IPS-15b (cell line): ENCODE data around the gene SLC2A6.

Experiments used
- H3K27me3 ChIP-seq: one replicate; pipeline ENCODE4 v1.6.1; 2013; ENCODE audit warnings: low read length; ENCODE audit not compliant: control insufficient read depth, insufficient read depth
- H3K36me3 ChIP-seq: one replicate; pipeline ENCODE4 v1.6.1; 2013; ENCODE audit warnings: low read length; ENCODE audit not compliant: control insufficient read depth, insufficient read depth
- H3K4me1 ChIP-seq: one replicate; pipeline ENCODE4 v1.6.1; 2013; ENCODE audit warnings: mild to moderate bottlenecking, low read length; ENCODE audit not compliant: control insufficient read depth, insufficient read depth
- H3K4me3 ChIP-seq: one replicate; pipeline ENCODE4 v1.5.1; 2013; ENCODE audit warnings: low read depth, low read length
- H3K9ac ChIP-seq: one replicate; pipeline ENCODE4 v1.6.1; 2013; ENCODE audit warnings: low read depth, mild to moderate bottlenecking, low read length
- H3K9me3 ChIP-seq: one replicate; pipeline ENCODE4 v1.6.1; 2013; ENCODE audit warnings: mild to moderate bottlenecking, low read length; ENCODE audit not compliant: control insufficient read depth, insufficient read depth

The SLC2A6 gene

DNA sequence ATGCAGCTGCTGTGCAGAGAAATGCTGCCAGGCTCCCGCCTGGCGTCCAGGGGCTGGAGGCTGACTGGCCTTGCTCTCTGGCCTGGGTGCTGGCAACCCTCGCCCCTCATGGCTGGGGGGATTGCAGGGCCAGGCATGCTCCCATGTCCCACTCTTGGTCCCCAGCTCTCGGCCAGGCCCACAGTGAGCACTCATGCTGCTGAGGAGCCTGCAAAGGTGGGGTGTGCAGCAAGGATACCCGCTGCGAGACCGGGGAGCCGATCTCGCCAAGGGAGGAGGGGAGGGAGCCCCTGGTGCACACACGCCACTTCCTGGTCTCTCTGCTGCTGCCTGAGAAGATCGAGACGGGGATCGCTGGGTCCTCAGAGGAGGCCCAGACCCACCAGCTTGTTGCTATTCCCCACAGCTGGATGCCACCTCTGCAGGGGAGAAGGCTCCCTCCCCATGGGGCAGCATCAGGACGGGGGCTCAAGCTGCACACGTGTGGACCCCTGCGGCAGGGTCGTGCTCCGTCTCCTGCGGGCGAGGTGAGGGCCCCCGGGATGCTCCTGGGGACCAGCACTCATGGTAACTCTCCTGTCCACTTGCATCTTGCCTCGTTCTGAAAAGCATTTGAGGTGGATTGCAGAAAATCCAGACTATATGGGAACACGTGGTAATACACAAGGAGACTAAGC is 33.5 kb downstream of the SLC2A6 start:
- peaks cover 5% of the 10 kb centered on the region for H3K36me3 ChIP-seq
- H3K27me3 ChIP-seq, result no peaks in the 10 kb centered on the region
- no peaks in the 10 kb centered on the region for H3K9me3 ChIP-seq
- H3K4me1 ChIP-seq, result no peaks in the 10 kb centered on the region
- H3K9ac ChIP-seq, result no peak overlapping the region
- H3K4me3 ChIP-seq, result no peak overlapping the region

- no peak overlapping the region for H3K9ac ChIP-seq
- H3K9me3 ChIP-seq, result no peaks in the 10 kb centered on the region
- H3K36me3 ChIP-seq, result peaks cover 5% of the 10 kb centered on the region
- H3K4me1 ChIP-seq, result no peaks in the 10 kb centered on the region
- H3K4me3 ChIP-seq, result no peak overlapping the region
- H3K27me3 ChIP-seq, result no peaks in the 10 kb centered on the region
Observed at GRCh38 chr9:133443982-133444381, 34.9 kb downstream of the SLC2A6 start.

- H3K27me3 ChIP-seq, result no peaks in the 10 kb centered on the region
- H3K4me3 ChIP-seq, result no peak overlapping the region
- no peaks in the 10 kb centered on the region for H3K4me1 ChIP-seq
- peaks cover 5% of the 10 kb centered on the region for H3K36me3 ChIP-seq
- no peak overlapping the region for H3K9ac ChIP-seq
- H3K9me3 ChIP-seq, result no peaks in the 10 kb centered on the region
Observed at GRCh38 chr9:133443248-133443647, 35.7 kb downstream of the SLC2A6 start.

DNA sequence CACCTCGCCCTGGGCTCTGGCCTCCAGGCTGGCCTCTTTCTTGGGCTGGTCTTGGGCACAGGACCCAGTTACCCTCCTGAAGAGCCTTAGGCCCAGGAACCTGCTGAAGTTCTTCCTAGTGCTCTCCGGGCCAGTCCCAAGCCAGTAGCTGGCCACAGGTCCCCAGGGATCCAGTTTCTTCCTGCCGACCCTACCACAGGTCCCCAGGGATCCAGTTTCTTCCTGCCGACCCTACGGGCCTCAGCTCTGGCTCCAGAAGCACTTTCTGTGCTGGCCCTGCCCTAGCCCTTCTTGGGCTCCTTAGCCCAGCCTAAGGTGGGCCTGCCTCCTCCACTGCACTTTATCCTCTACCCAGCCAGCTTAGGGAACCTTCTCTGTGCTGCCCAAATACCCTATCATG is 37.3 kb downstream of the SLC2A6 start:
- H3K9me3 ChIP-seq, result no peaks in the 10 kb centered on the region
- no peaks in the 10 kb centered on the region for H3K27me3 ChIP-seq
- H3K4me1 ChIP-seq, result no peaks in the 10 kb centered on the region
- H3K36me3 ChIP-seq, result peaks cover 5% of the 10 kb centered on the region
- H3K4me3 ChIP-seq, result no peak overlapping the region
- no peak overlapping the region for H3K9ac ChIP-seq

DNA sequence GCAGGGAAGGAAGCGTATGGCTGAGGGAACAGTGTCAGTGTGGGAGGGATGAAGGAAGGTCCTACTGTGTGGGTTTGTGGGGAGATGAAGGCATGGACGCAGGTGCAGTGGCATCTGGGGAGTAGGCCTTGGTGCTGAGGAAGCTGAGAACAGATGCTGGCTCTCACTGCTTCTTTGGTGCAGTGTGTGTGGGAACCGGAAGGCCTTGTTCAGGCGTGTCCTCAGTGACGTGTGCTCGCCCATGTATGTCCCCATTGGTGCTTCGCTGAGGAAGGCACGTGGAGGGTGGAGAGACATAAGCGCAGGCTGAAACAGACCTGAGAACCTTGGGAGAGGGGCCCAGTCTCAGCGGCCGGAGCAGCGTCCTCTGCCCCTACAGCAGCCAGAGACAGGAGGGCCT is 38.0 kb downstream of the SLC2A6 start:
- no peak overlapping the region for H3K4me3 ChIP-seq
- H3K9ac ChIP-seq, result no peak overlapping the region
- H3K27me3 ChIP-seq, result no peaks in the 10 kb centered on the region

DNA sequence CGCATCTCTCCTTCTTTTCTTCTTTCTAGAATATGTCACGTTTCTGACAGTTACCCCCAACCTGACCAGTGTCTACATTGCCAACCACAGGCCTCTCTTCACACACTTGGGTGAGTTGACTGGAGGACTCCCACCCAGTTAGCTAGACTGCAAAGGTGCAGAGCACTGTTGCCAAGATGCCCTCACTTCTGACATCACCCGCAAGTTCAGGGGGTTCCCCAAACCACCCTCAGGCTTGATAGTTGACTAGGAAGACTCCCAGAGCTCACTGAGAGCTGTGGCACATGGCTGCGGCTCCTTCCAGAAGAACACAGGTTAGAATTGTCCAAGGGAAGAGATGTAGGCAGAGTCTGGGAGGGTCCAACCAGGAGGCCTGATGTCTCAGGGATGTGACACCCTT is 39.6 kb downstream of the SLC2A6 start:
- Histone ChIP-seq H3K9me3 (no peaks in the 10 kb centered on the region), H3K4me1 (no peaks in the 10 kb centered on the region), H3K4me3 (no peak overlapping the region), H3K36me3 (peaks cover 5% of the 10 kb centered on the region), H3K9ac (no peak overlapping the region), H3K27me3 (no peaks in the 10 kb centered on the region)

More for the DNA sequence above, 38.0 kb downstream of the SLC2A6 start:
- H3K4me1 ChIP-seq, result no peaks in the 10 kb centered on the region
- no peaks in the 10 kb centered on the region for H3K9me3 ChIP-seq
- peaks cover 5% of the 10 kb centered on the region for H3K36me3 ChIP-seq

DNA sequence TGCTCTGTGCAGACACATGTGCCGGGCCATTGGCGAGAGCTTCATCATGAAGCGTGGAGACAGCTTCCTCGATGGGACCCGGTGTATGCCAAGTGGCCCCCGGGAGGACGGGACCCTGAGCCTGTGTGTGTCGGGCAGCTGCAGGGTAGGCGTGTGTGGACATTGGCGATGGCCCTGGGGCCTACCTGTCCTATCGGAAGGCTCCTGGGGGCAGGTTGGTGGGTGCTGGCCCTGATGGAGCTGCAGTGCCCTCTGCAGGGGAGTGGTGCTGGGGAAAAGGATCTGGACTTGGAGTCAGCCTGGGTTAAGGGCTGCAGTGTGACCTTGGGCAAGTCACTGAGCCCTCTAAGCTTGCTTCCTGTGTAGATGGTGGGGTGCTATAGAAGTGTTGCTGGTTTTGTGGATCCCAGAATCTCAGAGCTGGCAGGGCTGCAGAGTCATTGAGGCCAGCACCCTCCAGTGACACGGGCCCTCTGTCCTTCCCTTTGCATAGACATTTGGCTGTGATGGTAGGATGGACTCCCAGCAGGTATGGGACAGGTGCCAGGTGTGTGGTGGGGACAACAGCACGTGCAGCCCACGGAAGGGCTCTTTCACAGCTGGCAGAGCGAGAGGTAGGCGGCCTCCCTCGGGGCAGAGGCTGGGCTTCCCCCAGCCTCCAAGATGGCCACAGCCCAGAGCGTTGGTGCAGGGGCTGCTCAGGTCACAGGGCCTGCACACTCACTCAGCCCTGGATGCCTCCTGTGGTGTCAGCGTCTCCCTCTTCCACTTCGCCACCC is 41.0 kb downstream of the SLC2A6 start:
- peaks cover 5% of the 10 kb centered on the region for H3K36me3 ChIP-seq
- no peaks in the 10 kb centered on the region for H3K27me3 ChIP-seq
- H3K4me1 ChIP-seq, result no peaks in the 10 kb centered on the region
- H3K9ac ChIP-seq, result peak overlapping the region; percentile 24
- no peak overlapping the region for H3K4me3 ChIP-seq
- no peaks in the 10 kb centered on the region for H3K9me3 ChIP-seq

DNA sequence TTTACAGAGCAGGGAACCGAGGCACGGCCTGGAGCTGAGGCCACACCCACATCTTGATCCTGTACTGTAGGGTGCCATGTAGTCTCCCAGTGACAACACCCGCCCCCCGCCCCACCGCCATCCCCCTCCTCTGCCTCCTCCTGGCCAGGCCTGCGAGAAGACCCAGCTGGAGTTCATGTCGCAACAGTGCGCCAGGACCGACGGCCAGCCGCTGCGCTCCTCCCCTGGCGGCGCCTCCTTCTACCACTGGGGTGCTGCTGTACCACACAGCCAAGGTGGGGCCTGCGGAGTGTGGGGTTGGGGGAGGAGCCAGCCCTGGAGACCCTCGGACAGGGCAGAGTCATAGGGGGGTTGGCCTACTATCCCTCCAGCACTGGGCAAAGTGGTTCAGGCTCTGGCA is 42.2 kb downstream of the SLC2A6 start:
- H3K9me3 ChIP-seq, result no peaks in the 10 kb centered on the region

DNA sequence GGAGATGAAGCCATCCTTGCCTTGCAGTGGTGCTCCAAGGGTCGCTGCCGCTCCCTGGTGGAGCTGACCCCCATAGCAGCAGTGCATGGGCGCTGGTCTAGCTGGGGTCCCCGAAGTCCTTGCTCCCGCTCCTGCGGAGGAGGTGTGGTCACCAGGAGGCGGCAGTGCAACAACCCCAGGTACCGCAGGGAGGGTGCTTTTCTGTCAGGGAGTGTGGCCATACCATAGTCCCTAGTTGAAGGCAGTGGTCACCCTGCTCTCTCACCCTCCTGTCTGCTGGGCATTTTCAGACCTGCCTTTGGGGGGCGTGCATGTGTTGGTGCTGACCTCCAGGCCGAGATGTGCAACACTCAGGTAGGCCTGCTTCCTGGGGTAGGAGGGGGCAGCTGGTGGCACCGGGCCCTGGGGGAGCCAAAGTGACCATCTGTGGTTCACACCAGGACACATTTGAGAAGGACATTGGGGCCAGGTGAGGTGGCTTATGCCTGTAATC is 45.5 kb downstream of the SLC2A6 start:
- no peaks in the 10 kb centered on the region for H3K9me3 ChIP-seq
- H3K36me3 ChIP-seq, result peaks cover 2% of the 10 kb centered on the region
- H3K27me3 ChIP-seq, result peaks cover 4% of the 10 kb centered on the region
- H3K4me3 ChIP-seq, result no peak overlapping the region
- no peak overlapping the region for H3K9ac ChIP-seq
- no peaks in the 10 kb centered on the region for H3K4me1 ChIP-seq

More for the DNA sequence above, 42.2 kb downstream of the SLC2A6 start:
- H3K4me1 ChIP-seq, result no peaks in the 10 kb centered on the region
- H3K27me3 ChIP-seq, result no peaks in the 10 kb centered on the region
- no peak overlapping the region for H3K9ac ChIP-seq
- H3K4me3 ChIP-seq, result no peak overlapping the region
- peaks cover 2% of the 10 kb centered on the region for H3K36me3 ChIP-seq

- Histone ChIP-seq H3K36me3 (peaks cover 2% of the 10 kb centered on the region), H3K27me3 (peaks cover 9% of the 10 kb centered on the region), H3K4me1 (no peaks in the 10 kb centered on the region), H3K9ac (no peak overlapping the region), H3K9me3 (no peaks in the 10 kb centered on the region), H3K4me3 (peak overlapping the region; percentile 52)
Observed at GRCh38 chr9:133430244-133430643, 48.7 kb downstream of the SLC2A6 start.

DNA sequence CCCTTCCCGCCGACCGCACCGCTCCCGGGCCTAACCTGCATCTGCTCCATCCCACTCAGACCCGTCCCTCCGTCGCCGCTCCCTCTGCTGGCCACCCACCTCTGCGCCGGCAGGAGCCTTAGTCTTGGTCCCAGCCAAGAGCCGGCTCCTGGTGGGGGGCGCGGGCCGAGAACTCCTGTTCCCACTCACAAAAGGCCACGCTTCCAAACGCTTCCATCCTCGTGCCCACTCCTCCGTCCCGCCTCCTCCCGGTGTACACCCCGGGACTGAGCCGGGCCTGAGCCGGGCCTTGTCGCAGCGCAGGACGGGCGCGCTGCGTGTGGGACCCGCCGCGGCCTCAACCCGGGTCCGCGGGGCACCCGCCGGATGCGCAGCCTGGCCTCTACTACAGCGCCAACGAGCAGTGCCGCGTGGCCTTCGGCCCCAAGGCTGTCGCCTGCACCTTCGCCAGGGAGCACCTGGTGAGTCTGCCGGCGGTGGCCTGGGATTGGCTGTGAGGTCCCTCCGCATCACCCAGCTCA is 49.2 kb downstream of the SLC2A6 start:
- Histone ChIP-seq H3K4me3 (peak overlapping the region; percentile 52), H3K36me3 (peaks cover 2% of the 10 kb centered on the region), H3K4me1 (no peaks in the 10 kb centered on the region), H3K9ac (peak overlapping the region; percentile 24), H3K9me3 (no peaks in the 10 kb centered on the region), H3K27me3 (peaks cover 9% of the 10 kb centered on the region)

- Histone ChIP-seq H3K9ac (no peak overlapping the region), H3K36me3 (peaks cover 2% of the 10 kb centered on the region), H3K4me3 (peak overlapping the region; percentile 52), H3K4me1 (no peaks in the 10 kb centered on the region), H3K27me3 (peaks cover 9% of the 10 kb centered on the region), H3K9me3 (no peaks in the 10 kb centered on the region)
Observed at GRCh38 chr9:133429214-133429613, 49.7 kb downstream of the SLC2A6 start.
